Hematopoietic multipotent progenitor cell treated with erythropoietin and hydrocortisone succinate and interleukin-3 and kit ligand, for 17 days (in vitro differentiated cells): ENCODE data around the gene BMP2K.

Experiments used
- DNase-seq: peaks from one replicate; pipeline ENCODE4 v3.0.0-alpha.2; 2015; ENCODE audit warnings: low spot score

The BMP2K gene

DNA sequence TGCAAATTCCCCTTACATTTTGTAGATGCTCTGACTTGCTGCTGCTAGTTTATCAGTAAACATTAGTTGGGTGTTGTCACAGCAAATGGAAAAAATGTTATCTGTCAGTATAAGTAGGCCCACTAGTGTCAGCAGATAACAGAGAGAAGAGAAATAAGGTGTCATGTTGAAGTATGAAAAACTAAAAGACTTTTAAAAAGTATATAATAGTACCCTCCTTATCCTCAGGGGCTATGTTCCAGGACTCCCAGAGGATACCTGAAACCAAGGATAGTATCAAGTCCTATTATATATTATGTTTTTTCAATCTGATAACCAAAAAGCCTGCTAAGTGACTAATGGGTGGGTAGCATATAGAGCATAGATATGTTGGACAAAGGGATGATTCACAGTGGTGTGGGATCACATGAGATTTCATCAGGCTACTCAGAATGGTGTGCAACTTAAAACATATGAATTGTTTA lies 11.6 kb upstream of the BMP2K start:
- DNase-seq, result peak; percentile 83

DNA sequence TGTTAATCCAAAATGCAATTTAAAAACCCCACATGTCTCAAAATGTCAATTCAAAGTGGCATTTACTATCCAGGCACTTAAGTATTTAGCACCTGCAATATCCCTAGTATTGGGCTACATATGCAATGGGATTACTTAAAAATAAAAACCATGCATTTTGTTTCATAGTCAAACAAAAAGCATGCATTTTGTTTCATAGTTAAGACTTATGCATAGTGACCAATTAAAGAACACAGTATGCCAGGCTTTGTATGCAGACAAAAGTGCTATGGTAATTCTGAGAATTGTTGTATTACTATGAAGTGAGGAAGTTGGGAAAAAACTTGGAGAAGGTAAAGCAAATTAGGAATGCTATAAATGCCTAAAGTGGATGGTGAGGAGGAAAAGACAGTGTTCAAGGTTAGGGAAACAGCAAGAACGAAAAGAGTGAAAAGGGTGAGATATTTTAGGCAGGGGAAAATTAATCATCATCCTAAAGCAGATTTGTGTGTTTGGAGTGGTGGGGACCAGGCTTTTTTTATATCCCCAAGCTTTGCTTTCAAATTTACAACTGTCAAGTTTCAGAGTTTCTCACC lies 10.6 kb upstream of the BMP2K start:
- peak; percentile 40 for DNase-seq

DNA sequence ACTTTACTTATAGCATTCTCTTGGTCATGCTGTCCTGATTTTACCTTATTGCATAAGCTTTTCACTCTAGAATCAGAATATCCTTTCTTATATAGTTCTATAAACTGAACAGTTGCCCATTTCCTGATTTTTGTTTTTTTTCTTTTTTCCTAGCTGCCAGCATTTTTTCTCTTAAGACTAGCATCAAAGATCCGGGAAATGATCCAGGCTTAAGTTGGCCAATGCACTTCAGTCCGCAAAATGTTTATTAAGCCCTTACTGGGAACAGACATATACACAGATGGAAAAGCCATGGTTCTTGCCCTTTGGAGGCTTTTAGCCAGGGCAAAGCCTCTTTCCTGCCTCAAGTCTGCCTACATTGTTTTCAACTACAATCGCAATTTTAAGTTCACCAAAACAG lies 10.1 kb upstream of the BMP2K start:
- peak; percentile 39 for DNase-seq

- DNase-seq, result no peak
These were observed 9.5 kb upstream of the BMP2K start for GRCh38 chr4:78766650-78767049.

DNA sequence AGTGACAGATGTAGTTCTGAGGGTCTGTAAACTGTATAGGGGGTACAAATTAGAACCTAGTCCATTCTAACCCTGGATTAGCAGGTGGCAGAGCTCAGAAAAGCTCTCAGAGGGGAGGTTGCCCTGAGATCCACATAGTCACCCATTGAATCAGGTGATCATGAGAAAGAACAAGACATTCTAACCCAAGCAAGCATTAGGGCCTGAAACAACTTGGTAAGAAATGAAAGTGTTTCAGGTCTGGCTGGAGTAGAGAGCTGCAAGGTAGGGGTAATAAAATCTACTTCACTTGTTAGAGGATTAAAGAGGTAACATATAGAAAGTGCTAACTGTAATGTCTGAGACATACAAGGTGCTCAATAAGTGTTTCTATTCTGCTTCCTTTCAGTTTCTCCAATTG lies 8.8 kb upstream of the BMP2K start:
- DNase-seq, result no peak

DNA sequence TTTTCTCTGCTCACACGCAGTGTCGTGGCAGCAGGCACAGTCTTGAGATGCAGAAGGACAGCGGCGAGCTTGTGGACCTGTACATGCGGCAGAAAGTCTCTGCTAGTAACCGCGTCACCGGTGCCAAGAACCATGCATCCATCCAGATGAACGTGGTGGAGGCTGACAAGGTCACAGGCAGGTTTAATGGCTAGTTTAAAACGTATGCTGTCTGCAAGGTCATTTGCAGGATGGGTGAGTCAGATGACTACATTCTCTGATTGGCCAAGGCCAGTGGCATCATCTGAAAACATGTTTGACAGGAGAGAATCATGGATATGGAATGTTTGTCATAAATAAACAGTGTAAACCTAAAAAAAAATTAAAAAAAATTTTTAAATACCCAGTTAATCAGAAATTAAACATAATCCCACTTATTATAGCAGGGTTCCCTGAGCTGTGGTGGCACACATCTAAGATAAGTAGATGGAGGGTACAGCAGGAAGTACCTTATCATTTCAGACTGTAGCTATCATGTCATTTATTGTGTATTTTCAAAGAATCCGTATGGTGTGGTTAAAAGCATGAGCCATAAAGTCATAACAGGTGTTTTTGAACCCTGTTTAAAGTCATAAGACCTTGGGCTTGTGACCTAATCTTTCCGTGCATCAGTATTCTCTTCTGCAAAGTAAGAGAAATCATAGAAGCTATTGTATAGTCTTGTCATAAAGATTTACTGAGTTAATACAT lies 7.5 kb upstream of the BMP2K start:
- DNase-seq, result peak; percentile 64

DNA sequence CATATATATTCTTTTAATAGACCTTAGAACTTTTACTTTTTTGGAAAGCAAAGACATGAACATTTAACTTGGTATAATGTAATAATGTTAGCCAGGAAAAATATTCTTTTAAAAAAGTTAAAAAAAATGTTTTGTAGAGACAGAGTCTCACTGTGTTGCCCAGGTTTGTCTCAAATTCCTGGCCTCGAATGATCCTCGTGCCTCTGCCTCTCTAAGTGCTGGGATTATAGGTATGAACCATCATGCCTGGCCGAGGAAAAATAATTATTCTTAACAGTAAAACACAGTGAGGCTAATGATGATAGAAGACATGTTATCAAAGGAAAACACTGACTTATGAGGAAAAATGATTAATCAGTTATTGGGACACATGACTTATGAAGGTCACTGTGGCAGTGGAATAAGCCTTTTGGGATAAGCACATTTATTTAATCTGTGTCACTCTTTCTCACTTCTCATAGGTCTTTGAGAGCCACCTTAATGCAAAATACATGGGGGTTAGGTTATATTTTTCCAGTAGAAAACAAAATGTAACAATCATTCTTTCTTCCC lies 6.0 kb upstream of the BMP2K start:
- DNase-seq, result peak; percentile 66

GRCh38 chr4:78772526-78773091 lies 3.5 kb upstream of the BMP2K start:
- DNase-seq, result peak; percentile 61

GRCh38 chr4:78774417-78774816 lies 1.7 kb upstream of the BMP2K start:
- DNase-seq, result peak; percentile 47

DNA sequence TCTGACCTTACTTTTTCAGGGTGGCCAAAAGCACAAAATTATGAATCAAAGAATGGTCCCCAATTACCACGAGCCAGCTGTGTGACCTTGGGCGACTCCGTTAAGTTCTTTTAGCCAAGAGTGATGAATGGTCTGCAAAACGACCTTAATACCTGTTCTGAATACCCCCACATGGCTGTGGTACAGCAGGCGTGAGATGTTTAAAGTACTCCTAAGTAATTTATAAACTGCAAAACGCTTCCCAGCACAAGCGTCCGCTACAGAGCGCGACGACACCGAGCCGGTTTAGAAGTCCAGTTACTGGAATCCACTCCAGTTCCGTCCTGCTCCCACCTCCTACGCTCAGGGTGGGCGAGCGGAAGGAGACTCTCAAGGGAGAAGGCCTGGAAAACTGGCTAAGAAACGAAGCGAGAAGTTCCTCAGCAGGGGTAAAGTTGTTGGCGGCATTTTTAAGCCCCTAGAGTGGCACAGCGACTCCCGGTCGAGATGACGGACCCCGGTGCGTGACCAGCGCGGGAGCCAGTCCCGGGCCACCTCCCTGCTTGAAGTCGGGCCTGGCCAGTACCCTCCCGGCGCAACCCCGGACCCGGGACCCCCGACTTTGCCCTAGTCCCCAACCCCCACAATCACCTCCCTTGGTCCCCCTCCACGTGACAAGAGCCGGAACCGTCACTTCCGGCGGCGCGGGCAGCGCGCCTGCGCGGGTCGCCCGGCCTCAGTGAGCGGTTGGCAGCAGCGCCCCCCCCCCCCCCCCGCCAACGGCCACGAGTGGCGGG lies 659 bp upstream of the BMP2K start:
- DNase-seq, result peak; percentile 88

GRCh38 chr4:78776729-78777575 lies 802 bp downstream of the BMP2K start:
- peak; percentile 87 for DNase-seq

DNA sequence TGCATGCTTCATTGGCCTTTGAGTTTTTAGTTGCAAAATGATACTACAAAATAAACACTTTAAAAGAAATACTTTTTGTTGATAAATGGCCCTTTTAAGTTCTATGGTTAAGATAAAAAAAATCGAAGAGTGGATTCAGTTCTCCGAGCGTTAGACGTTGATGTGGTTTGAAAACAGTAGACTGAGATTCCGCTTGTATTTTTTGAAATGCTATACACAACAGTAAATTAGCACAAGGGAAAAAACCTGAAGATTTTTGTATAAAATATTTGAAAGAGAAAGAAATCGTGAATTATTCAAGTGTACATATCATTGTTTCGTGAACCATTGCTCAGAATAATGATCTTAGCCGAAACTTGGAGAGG lies 1.4 kb downstream of the BMP2K start:
- peak; percentile 67 for DNase-seq

DNA sequence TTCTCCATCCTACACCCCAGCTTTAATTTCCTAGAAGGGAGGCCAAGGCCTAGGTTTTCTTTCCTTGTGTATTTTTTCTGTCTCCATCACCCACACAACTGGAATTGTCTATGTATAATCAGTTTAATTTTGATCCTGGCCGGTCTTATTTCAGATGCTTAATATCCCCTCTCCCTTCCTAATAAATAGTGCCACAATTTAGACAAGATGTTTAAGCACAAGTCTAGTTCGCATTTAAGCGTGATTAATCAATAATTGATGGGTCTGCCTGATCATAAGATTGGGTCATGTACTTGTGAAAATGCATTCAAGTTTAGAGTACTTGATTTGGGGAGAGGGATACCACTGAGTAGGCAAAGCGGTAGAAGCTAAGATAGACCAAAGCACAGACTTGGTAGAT lies 2.4 kb downstream of the BMP2K start:
- peak; percentile 70 for DNase-seq

DNA sequence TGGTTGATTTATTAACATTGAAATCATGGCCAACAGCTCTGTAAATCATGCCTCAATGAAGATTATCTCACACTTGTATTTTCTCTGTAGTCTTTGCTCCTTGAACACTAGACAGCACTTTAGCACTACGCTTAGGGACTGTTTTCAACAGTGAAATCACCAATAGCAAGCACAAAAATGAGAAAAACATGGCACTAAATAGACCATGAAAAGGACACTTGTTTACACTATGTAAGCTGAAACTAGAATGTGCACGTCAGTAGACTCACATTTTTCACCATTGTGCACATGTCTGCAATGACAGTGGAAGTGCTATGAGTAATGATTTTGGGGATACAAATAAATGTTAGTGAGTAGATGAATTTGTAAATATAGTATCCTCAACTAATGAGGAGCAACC lies 3.1 kb downstream of the BMP2K start:
- DNase-seq, result peak; percentile 77

DNA sequence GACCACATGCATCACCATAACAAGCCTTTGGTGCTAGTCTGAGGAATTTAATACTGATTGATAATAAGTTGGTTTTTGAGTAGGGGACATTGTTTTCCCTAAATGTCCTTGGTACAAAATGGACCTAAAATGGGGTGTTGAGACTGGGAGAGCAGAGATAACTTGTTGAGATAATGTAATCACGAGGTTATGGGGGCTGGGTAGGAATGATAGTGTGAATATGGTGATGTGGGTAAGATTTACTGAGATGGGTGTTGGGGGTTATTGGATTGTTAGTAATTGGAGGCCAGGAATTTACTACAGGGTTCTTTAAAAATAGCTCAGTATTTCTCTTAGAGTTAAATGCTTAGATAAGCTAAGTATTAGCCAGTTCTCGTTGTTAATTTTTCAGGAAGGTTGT lies 3.9 kb downstream of the BMP2K start:
- no peak for DNase-seq

DNA sequence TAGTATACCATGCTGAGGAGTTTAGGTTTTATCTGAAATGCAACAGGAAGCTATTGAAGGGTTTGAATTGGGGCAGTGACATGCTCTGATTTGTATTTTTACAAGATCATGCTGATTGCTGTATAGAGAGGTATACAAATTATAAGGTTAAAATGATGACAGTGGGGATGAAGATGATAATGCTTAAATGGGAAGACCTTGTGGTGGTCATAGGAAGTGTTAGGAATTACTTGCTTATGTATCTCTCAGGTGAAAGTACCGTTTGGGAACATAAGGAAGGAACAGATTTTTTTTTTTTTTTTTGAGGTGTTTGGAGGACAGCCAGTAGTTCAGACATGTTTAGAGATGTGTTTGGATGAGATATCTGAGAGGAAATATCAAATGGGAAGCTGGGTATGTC lies 5.0 kb downstream of the BMP2K start:
- peak; percentile 77 for DNase-seq

GRCh38 chr4:78781924-78782323 lies 5.8 kb downstream of the BMP2K start:
- peak; percentile 70 for DNase-seq

GRCh38 chr4:78784236-78784865 lies 8.2 kb downstream of the BMP2K start:
- peak; percentile 53 for DNase-seq

GRCh38 chr4:78787392-78788006 lies 11.3 kb downstream of the BMP2K start:
- no peak for DNase-seq

DNA sequence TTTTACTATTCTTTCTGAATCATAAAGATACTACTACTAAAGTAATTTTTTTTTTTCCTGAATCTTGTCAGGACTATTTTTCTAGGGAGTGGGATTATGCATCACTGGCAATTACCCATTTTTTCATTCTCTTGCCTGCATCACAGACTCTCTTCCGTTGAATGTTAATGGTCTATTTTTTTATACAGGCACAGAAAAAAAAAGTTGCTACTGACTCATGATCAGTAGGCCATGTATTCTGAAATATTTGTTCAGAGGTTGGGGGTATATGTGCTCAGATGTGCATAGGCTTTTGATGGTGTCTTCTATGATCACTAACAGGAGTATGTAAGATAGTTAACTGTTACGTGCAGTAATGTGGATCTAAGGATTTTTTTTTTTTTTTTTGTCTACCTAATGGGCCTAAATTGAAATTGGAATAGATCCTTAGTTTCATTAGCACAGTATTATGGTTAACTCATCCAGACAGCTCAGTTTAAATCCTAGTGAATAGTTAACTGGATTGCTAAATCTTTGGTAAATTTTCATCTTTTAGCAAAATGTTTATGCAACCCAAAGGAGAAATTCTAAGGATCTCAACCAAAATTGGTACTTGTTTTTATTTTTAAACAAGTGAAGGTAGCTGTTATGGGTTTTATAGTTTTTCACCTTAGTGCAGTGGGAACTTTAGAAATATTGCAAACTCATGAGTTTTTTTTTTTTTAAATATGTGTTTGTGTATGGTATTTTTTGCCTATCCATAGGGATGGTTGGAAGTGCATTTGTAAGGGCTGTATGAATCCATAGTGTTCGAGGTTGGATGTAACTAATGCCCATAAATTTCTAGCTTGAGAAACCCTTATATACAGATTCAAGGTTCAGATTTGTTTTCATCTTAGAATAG lies 12.1 kb downstream of the BMP2K start:
- DNase-seq, result no peak
